Testis (tissue), 2 donors: ENCODE results near the gene THBS3.

ENCODE experiments used
- CTCF ChIP-seq, 3 experiments: fragments of 450-650 bp in 2 of 3; fragments of 200-600 bp in 1 of 3; sonication (generic) in 1 of 3; IDR thresholded peaks; one replicate each; pipeline ENCODE4 v1.5.1; 2016 to 2019; ENCODE audit warnings: antibody characterized with exemption in 3 of 3, mild to moderate bottlenecking in 2 of 3, moderate library complexity in 1 of 3
- POLR2A ChIP-seq: fragments of 450-650 bp; IDR thresholded peaks from one replicate; pipeline ENCODE4 v1.6.1; 2017; ENCODE audit warnings: antibody characterized with exemption, mild to moderate bottlenecking, moderate library complexity

- TF ChIP-seq CTCF (IDR thresholded peaks at IDR 0.05), result peak; percentile 93 to 100 (median 99)
- TF ChIP-seq POLR2A, result no peak
Observed at GRCh38 chr1:155172732-155173477, 34.8 kb downstream of the THBS3 start, which contains the start of gene KRTCAP2.
